Skeletal muscle satellite cell (primary cell): ENCODE data around the gene LMO7.

Source experiments
- H3K27me3 ChIP-seq: 2 replicates; pipeline ENCODE4 v1.7.0; 2013; ENCODE audit warnings: low read length; ENCODE audit not compliant: control insufficient read depth, insufficient read depth
- H3K36me3 ChIP-seq: 2 replicates; pipeline ENCODE4 v1.7.0; 2013; ENCODE audit warnings: mild to moderate bottlenecking, control low read depth, low read length; ENCODE audit not compliant: insufficient read depth
- H3K4me1 ChIP-seq: 2 replicates; pipeline ENCODE4 v1.7.0; 2013; ENCODE audit warnings: low read length; ENCODE audit not compliant: control insufficient read depth, insufficient read depth
- H3K4me2 ChIP-seq: 2 replicates; pipeline ENCODE4 v1.7.0; 2013; ENCODE audit warnings: mild to moderate bottlenecking, low read length
- H3K4me3 ChIP-seq: 2 replicates; pipeline ENCODE4 v1.7.0; 2013; ENCODE audit warnings: low read length
- H3K9ac ChIP-seq: 2 replicates; pipeline ENCODE4 v1.7.0; 2013; ENCODE audit warnings: mild to moderate bottlenecking, low read depth, low read length, moderate library complexity
- H3K9me3 ChIP-seq: replicated peaks from 2 replicates; pipeline ENCODE4 v1.7.0; 2013; ENCODE audit warnings: mild to moderate bottlenecking, control low read depth, low read length

The LMO7 gene

DNA sequence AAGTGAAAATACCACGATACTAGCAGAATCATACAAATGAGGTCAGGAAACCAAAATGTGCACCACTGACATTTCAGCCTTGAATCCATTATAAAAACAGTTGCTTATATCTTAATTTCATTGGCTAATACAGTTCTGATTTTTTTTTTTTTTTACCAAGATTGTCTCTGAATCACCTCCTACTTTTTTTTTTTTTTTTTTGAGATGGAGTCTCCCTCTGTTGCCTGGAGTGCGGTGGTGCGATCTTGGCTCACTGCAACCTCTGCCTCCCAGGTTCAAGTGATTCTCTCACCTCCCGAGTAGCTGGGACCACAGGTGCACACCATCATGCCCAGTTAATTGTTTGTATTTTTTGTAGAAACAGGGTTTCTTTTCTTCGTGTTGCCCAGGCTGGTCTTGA lies 270.2 kb downstream of the LMO7 start:
- H3K36me3 ChIP-seq = no peaks in the 10 kb centered on the region
- no peak overlapping the region for H3K4me2 ChIP-seq

DNA sequence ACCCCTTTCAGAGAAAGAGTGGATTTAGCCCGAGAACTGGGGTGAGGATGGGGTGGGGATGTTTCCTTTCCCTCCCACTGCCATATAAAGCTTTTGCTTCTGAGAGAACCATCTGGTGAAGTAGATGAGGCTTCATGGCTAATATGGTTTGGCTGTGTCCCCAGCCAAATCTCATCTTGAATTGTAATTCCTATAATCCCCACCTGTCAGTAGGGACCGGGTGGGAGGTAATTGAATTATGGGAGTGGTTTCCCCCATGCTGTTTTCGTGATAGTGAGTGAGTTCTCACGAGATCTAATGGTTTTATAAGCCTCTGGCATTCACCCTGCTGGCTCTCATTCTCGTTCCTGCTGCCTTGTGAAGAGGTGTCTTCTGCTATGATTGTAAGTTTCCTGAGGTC lies 270.9 kb downstream of the LMO7 start:
- Histone ChIP-seq H3K9ac (no peak overlapping the region), H3K27me3 (peaks cover 4% of the 10 kb centered on the region), H3K4me2 (no peak overlapping the region), H3K9me3 (no peaks in the 10 kb centered on the region), H3K4me3 (no peak overlapping the region), H3K4me1 (no peaks in the 10 kb centered on the region), H3K36me3 (no peaks in the 10 kb centered on the region)

More for the DNA sequence above, 270.2 kb downstream of the LMO7 start:
- no peak overlapping the region for H3K4me3 ChIP-seq
- no peaks in the 10 kb centered on the region for H3K4me1 ChIP-seq
- H3K27me3 ChIP-seq = peaks cover 5% of the 10 kb centered on the region
- no peak overlapping the region for H3K9ac ChIP-seq
- no peaks in the 10 kb centered on the region for H3K9me3 ChIP-seq

GRCh38 chr13:75908141-75908540 lies 272.0 kb downstream of the LMO7 start:
- no peak overlapping the region for H3K4me2 ChIP-seq
- H3K9ac ChIP-seq = no peak overlapping the region
- H3K4me3 ChIP-seq = no peak overlapping the region
- no peaks in the 10 kb centered on the region for H3K9me3 ChIP-seq
- no peaks in the 10 kb centered on the region for H3K4me1 ChIP-seq
- no peaks in the 10 kb centered on the region for H3K27me3 ChIP-seq
- no peaks in the 10 kb centered on the region for H3K36me3 ChIP-seq
